ENCODE measurements around the gene LINGO3. TPM values are rescaled to one million over a fixed set of nuclear protein-coding genes. Genes with fewer than 3 reads are reported as not detected.

The LINGO3 gene
- total and polyA plus RNA-seq, 2 experiments from 2014 or later, result 0.23 to 2.1 TPM

GRCh38 chr19:2294687-2295335, 13.1 kb downstream of the LINGO3 start:
- TF ChIP-seq, protein P1, sequence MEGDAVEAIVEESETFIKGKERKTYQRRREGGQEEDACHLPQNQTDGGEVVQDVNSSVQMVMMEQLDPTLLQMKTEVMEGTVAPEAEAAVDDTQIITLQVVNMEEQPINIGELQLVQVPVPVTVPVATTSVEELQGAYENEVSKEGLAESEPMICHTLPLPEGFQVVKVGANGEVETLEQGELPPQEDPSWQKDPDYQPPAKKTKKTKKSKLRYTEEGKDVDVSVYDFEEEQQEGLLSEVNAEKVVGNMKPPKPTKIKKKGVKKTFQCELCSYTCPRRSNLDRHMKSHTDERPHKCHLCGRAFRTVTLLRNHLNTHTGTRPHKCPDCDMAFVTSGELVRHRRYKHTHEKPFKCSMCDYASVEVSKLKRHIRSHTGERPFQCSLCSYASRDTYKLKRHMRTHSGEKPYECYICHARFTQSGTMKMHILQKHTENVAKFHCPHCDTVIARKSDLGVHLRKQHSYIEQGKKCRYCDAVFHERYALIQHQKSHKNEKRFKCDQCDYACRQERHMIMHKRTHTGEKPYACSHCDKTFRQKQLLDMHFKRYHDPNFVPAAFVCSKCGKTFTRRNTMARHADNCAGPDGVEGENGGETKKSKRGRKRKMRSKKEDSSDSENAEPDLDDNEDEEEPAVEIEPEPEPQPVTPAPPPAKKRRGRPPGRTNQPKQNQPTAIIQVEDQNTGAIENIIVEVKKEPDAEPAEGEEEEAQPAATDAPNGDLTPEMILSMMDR (IDR thresholded peaks at IDR 0.05; ENCODE audit: low read depth, low read length), result no peak
- H3K4me3 ChIP-seq, result no peak overlapping the region
- H3K9me3 ChIP-seq (ENCODE audit: low read depth), result no peaks in the 10 kb centered on the region
- H3K27ac ChIP-seq, result no peak overlapping the region
- H3K4me1 ChIP-seq (ENCODE audit: low read depth), result peaks cover 4% of the 10 kb centered on the region
- DNase-seq (ENCODE audit: low read depth in 1 of 2, low spot score in 1 of 2), result peak in 1 of 2 donors; percentile 81
- H3K27me3 ChIP-seq, result peaks cover 55% of the 10 kb centered on the region
- no peaks in the 10 kb centered on the region for H3K36me3 ChIP-seq

GRCh38 chr19:2291185-2291751, 16.7 kb downstream of the LINGO3 start:
- no peaks in the 10 kb centered on the region for H3K36me3 ChIP-seq
- peak overlapping the region; percentile 14 for H3K4me3 ChIP-seq
- H3K9me3 ChIP-seq (ENCODE audit: low read depth), result no peaks in the 10 kb centered on the region
- TF ChIP-seq, protein P1 (IDR thresholded peaks at IDR 0.05; ENCODE audit: low read depth, low read length), result no peak
- DNase-seq (ENCODE audit: low read depth in 1 of 2, low spot score in 1 of 2), result peak in 1 of 2 donors; percentile 77
- H3K27ac ChIP-seq, result no peak overlapping the region
- peaks cover 4% of the 10 kb centered on the region for H3K4me1 ChIP-seq (ENCODE audit: low read depth)
- peaks cover 90% of the 10 kb centered on the region for H3K27me3 ChIP-seq

GRCh38 chr19:2290441-2291184, 17.3 kb downstream of the LINGO3 start:
- no peaks in the 10 kb centered on the region for H3K9me3 ChIP-seq (ENCODE audit: low read depth)
- no peak for DNase-seq (ENCODE audit: low read depth in 1 of 2, low spot score in 1 of 2)
- H3K4me1 ChIP-seq (ENCODE audit: low read depth), result peaks cover 4% of the 10 kb centered on the region
- TF ChIP-seq, protein P1 (IDR thresholded peaks at IDR 0.05; ENCODE audit: low read depth, low read length), result no peak
- no peak overlapping the region for H3K27ac ChIP-seq
- H3K36me3 ChIP-seq, result no peaks in the 10 kb centered on the region
- H3K27me3 ChIP-seq, result peaks cover 93% of the 10 kb centered on the region
- H3K4me3 ChIP-seq, result peak overlapping the region; percentile 14

DNA sequence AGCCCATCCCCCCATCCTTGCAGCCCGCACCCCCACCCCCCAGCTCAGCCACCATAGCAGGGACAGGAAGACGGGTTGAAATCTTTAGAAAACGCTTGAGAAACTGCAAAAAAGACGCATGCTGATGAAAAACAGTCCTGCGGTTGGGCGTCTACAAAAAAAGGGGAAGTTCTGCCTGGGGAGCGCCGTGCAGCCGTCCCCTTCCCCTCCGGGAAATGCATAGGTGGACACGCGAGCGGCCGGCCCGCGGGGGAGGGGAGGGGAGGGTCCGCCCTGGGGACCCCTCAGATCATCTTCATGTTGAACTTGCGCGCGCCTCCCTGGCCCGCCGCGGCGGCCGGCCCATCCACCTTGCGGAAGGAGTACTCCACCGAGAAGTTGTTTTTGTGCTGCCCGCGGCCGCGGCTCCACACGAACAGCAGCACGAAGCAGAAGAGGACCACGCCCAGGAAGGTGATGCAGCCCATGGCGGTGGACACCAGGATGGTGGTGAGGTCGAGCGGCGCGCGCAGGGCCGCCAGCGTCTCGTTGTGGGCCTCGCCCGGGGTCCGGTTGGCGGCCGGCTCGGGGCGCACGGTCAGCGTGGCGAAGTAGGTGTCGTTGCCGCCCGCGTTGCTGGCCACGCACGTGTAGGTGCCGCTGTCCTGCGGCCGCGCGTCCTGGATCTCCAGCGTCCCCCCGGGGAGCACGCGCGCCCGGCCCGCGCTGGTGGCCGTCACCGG, 18.1 kb downstream of the LINGO3 start:
- Histone ChIP-seq H3K36me3 (no peaks in the 10 kb centered on the region), H3K4me1 (ENCODE audit: low read depth) (peaks cover 4% of the 10 kb centered on the region), H3K27ac (no peak overlapping the region), H3K27me3 (peaks cover 100% of the 10 kb centered on the region), H3K4me3 (peak overlapping the region; percentile 2), H3K9me3 (ENCODE audit: low read depth) (no peaks in the 10 kb centered on the region)
- TF ChIP-seq, protein P1 (IDR thresholded peaks at IDR 0.05; ENCODE audit: low read depth, low read length), result no peak
- no peak for DNase-seq (ENCODE audit: low read depth in 1 of 2, low spot score in 1 of 2)
